GM23338 (cell line): ENCODE data around the gene STK39. TPM values are rescaled to one million over a fixed set of nuclear protein-coding genes. Genes with fewer than 3 reads are reported as not detected.

Experiments used
- ATAC-seq: fragments of 200-7000 bp; cut with Tn5 transposase; 3 replicates; pipeline ENCODE4 v1.9.1; 2020
- DNase-seq: peaks from one replicate; pipeline ENCODE4 v3.0.0-alpha.2; 2015; ENCODE audit warnings: low spot score
- H2AFZ ChIP-seq: fragments of 200-600 bp; sonication (generic); 2 replicates; pipeline ENCODE4 v1.8.0; 2016; ENCODE audit warnings: antibody characterized with exemption, mild to moderate bottlenecking, moderate library complexity
- H3F3A ChIP-seq: fragments of 200-600 bp; sonication (generic); replicated peaks from 2 replicates; pipeline ENCODE4 v1.8.0; 2017; ENCODE audit warnings: antibody characterized with exemption, mixed run types, low read depth
- H3K27ac ChIP-seq: fragments of 200-600 bp; sonication (generic); 2 replicates; pipeline ENCODE4 v1.6.1; 2016; ENCODE audit warnings: low read depth
- H3K27me3 ChIP-seq: fragments of 200-600 bp; sonication (generic); 2 replicates; pipeline ENCODE4 v1.8.0; 2016; ENCODE audit warnings: mild to moderate bottlenecking, mixed run types, moderate library complexity; ENCODE audit not compliant: insufficient read depth
- H3K36me3 ChIP-seq: fragments of 200-600 bp; sonication (generic); 2 replicates; pipeline ENCODE4 v1.8.0; 2016; ENCODE audit warnings: mild to moderate bottlenecking; ENCODE audit not compliant: insufficient read depth
- H3K4me1 ChIP-seq: fragments of 200-600 bp; sonication (generic); 2 replicates; pipeline ENCODE4 v1.8.0; 2016; ENCODE audit warnings: mild to moderate bottlenecking, moderate library complexity; ENCODE audit not compliant: insufficient read depth
- H3K4me2 ChIP-seq: fragments of 200-600 bp; sonication (generic); 2 replicates; pipeline ENCODE4 v1.7.1; 2017; ENCODE audit warnings: mixed run types
- H3K4me3 ChIP-seq: fragments of 200-600 bp; sonication (generic); 2 replicates; pipeline ENCODE4 v1.6.1; 2016; ENCODE audit warnings: mixed run types
- H3K79me2 ChIP-seq: fragments of 200-600 bp; sonication (generic); replicated peaks from 2 replicates; pipeline ENCODE4 v1.8.0; 2017; ENCODE audit warnings: mild to moderate bottlenecking; ENCODE audit not compliant: insufficient read depth
- H3K9me2 ChIP-seq: fragments of 200-600 bp; sonication (generic); 2 replicates; pipeline ENCODE4 v1.8.0; 2017; ENCODE audit not compliant: insufficient read depth
- H4K20me1 ChIP-seq: fragments of 200-600 bp; sonication (generic); replicated peaks from 2 replicates; pipeline ENCODE4 v1.8.0; 2017; ENCODE audit warnings: mild to moderate bottlenecking; ENCODE audit not compliant: insufficient read depth
- H3K27ac Mint-ChIP-seq: 2 replicates; pipeline ENCODE4 v1.8.0; 2020; ENCODE audit warnings: inconsistent platforms, mild to moderate bottlenecking, moderate library complexity, mixed read lengths
- H3K27me3 Mint-ChIP-seq: 3 replicates; pipeline ENCODE4 v1.8.0; 2022; ENCODE audit warnings: low read depth, mild to moderate bottlenecking, moderate library complexity, mixed read lengths, inconsistent platforms; ENCODE audit not compliant: insufficient read depth, poor library complexity
- H3K36me3 Mint-ChIP-seq: 3 replicates; pipeline ENCODE4 v1.8.0; 2021; ENCODE audit warnings: low read depth, mild to moderate bottlenecking, inconsistent platforms, moderate library complexity, mixed read lengths
- H3K4me1 Mint-ChIP-seq: 3 replicates; pipeline ENCODE4 v1.8.0; 2020; ENCODE audit warnings: mild to moderate bottlenecking, inconsistent platforms, mixed read lengths
- H3K4me3 Mint-ChIP-seq: 3 replicates; pipeline ENCODE4 v1.8.0; 2021; ENCODE audit warnings: moderate library complexity, mild to moderate bottlenecking, inconsistent platforms, mixed read lengths
- H3K9me3 Mint-ChIP-seq: 3 replicates; pipeline ENCODE4 v1.8.0; 2020; ENCODE audit warnings: moderate library complexity, mild to moderate bottlenecking, inconsistent platforms, mixed read lengths
- CREB1 ChIP-seq: fragments of 250-450 bp; sonication (Bioruptor Pico); IDR thresholded peaks from 2 replicates; pipeline ENCODE4 v1.5.0; 2020; ENCODE audit warnings: low read depth, mild to moderate bottlenecking, moderate library complexity
- CTCF ChIP-seq, 2 experiments: fragments of 200-600 bp in 1 of 2; sonication (generic) in 1 of 2; conservative IDR thresholded peaks; 2 replicates each; pipeline versions ENCODE4 v1.5.1 to v1.6.1; 2016 to 2017; ENCODE audit warnings: antibody characterized with exemption in 2 of 2, low read depth in 2 of 2, mild to moderate bottlenecking in 2 of 2, moderate library complexity in 1 of 2
- ETS1 ChIP-seq: IDR thresholded peaks from 2 replicates; pipeline ENCODE4 v1.6.1; 2016; ENCODE audit warnings: antibody characterized with exemption
- JUNB ChIP-seq: IDR thresholded peaks from one replicate; pipeline ENCODE4 v1.6.1; 2016; ENCODE audit warnings: antibody characterized with exemption; ENCODE audit not compliant: unreplicated experiment
- POLR2AphosphoS5 ChIP-seq: IDR thresholded peaks from 2 replicates; pipeline ENCODE4 v1.6.1; 2016; ENCODE audit warnings: antibody characterized with exemption, low read depth
- REST ChIP-seq: IDR thresholded peaks from one replicate; pipeline ENCODE4 v1.6.1; 2018; ENCODE audit warnings: antibody characterized with exemption; ENCODE audit not compliant: unreplicated experiment
- STAT1 ChIP-seq: IDR thresholded peaks from one replicate; pipeline ENCODE4 v1.6.1; 2016; ENCODE audit warnings: antibody characterized with exemption; ENCODE audit not compliant: unreplicated experiment
- ZNF114 ChIP-seq: fragments of 250-450 bp; sonication (Bioruptor Pico); IDR thresholded peaks from 2 replicates; pipeline ENCODE4 v1.5.0; 2020; ENCODE audit warnings: mild to moderate bottlenecking, moderate library complexity
- ZNF331 ChIP-seq: fragments of 250-450 bp; sonication (Bioruptor Pico); IDR thresholded peaks from 2 replicates; pipeline ENCODE4 v1.5.0; 2020; ENCODE audit warnings: low read depth, mild to moderate bottlenecking, moderate library complexity
- ZNF462 ChIP-seq: fragments of 250-450 bp; sonication (Bioruptor Pico); IDR thresholded peaks from 2 replicates; pipeline ENCODE4 v1.5.0; 2020; ENCODE audit warnings: mild to moderate bottlenecking, moderate library complexity
- polyA plus RNA-seq: library from polyadenylated mRNA; unstranded; fragments of >200 nt; fragmentation: Nextera tagmentation; extraction: Ambion mirVana; gene quantifications from 2 replicates; pipeline ENCODE4 v1.2.1, GENCODE V29; 2016
- total RNA-seq: library from RNA; depleted of rRNA; stranded (reverse); fragments of >200 nt; shearing (Covaris generic); gene quantifications from 2 replicates; pipeline ENCODE4 v1.2.3, GENCODE V29; 2014

Gene STK39
- total and polyA plus RNA-seq, 2 experiments from 2014 or later, result 9.5 to 16.9 TPM

- Histone ChIP-seq H2AFZ (no peak overlapping the region), H3K4me1 (peaks cover 20% of the 10 kb centered on the region), H3K36me3 (peaks cover 3% of the 10 kb centered on the region; the same call in 1 of the 2 replicates), H3K27ac (no peak overlapping the region), H3K9me2 (0 out of 2 replicates have a peak, but pooled peaks cover 4% of the 10 kb centered on the region), H3F3A (no peaks in the 10 kb centered on the region), H3K27me3 (no peaks in the 10 kb centered on the region), H3K4me3 (no peak overlapping the region), H4K20me1 (no peaks in the 10 kb centered on the region), H3K79me2 (no peaks in the 10 kb centered on the region), H3K4me2 (no peak overlapping the region)
- TF ChIP-seq CTCF (conservative IDR thresholded peaks at IDR 0.05; ENCODE audit: low read depth in 2 of 2) (no peak), REST (no peak), STAT1 (no peak), JUNB (no peak), ETS1 (no peak), CREB1 (CRISPR knock-in tag) (no peak), ZNF331 (no peak), ZNF462 (no peak), ZNF114 (CRISPR knock-in tag) (no peak), POLR2AphosphoS5 (no peak)
- H3K27ac Mint-ChIP-seq, result no peak overlapping the region
- H3K4me3 Mint-ChIP-seq, result no peak overlapping the region
- H3K4me1 Mint-ChIP-seq, result peaks cover 36% of the 10 kb centered on the region
- DNase-seq (no peak), ATAC-seq (no peak)
- no peaks in the 10 kb centered on the region for H3K9me3 Mint-ChIP-seq
- no peaks in the 10 kb centered on the region for H3K27me3 Mint-ChIP-seq
- H3K36me3 Mint-ChIP-seq, result peaks cover 2% of the 10 kb centered on the region; the same call in 1 of the 3 replicates
Measured at GRCh38 chr2:168166902-168167510, 80.4 kb downstream of the STK39 start.
